GOT3 (cell line): Measurements from ENCODE around the gene PLXDC1.

Experiments used
- DNase-seq: peaks from one replicate; lab custom pipeline; 2025; ENCODE audit warnings: mixed read lengths; lab: John Stamatoyannopoulos, UW

PLXDC1 gene

DNA sequence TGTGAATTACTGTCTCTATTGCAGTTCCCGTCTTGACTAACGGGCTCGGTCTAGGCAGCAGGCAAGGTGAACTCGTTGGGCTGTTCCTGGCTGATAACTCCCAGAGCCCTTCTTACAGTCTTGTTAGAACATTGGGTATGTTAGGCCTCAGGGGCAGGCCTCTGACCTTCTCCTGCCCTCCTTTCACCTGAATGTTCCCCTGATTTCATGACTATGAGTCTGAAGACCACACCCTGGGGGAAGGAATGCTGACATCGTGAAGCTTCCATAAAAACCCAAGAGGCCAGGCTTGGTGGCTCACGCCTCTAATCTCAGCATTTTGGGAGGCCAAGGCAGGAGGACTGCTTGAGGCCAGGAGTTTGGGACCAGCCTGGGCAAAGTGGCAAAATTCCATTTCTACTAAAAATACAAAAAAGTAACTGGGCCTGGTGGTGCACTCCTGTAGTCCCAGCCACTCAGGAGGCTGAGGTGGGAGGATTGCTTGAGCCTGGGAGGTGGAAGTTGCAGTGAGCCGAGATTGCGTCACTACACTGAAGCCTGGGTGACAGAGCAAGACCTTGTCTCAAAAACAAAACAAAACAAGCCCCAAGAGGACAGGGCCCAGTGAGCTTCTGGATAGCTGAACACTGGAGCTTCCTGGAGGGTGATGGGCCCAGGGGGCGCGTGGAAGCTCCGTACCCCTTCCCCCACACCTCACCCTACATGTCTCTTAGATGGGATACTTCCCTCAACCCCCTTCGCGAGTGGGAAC lies 136.5 kb downstream of the PLXDC1 start:
- no peak for DNase-seq

DNA sequence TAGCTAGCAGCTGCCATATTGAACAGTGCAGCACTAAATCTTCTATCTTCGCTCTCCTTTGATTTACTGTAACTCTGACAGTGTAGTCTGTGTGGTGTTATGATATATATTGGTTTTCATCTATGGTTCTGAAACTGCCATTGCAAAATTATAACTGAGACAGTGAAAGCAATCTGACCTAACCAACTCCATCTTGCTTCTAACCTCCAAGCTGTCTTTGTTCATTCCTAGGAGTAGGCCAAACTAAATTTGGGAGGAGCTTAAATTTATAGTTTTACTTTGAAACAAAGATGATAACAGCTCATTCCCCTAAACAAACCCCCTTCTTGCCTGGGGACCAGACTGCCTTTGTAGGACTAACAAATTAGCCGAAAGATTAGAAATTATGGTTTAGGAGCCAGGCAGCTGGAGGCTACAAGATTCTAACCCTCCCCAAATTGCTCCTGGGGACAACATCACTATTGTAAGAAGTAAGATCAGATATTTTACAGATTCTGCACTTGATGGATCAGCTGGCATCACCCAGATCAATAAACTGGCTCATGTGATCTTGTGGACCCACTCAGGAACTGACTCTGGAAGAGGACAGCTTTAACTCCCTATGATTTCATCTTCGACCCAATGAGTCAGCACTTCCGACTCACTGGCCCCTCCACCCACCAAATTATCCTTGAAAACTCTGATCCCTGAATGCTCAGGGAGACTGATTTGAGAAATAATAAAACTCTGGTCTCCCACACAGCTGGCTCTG lies 137.2 kb downstream of the PLXDC1 start:
- DNase-seq: no peak
